CD8-positive, alpha-beta memory T cell (primary cell): Measurements from ENCODE around the gene USH1C. TPM values are rescaled to one million over a fixed set of nuclear protein-coding genes. Genes with fewer than 3 reads are reported as not detected.
A peak's percentile ranks its signal among the peaks of the same experiment; 100 is the strongest.

Experiments
- CTCF ChIA-PET: fragments of 350-600 bp; sonication (Branson Sonifier 250); formaldehyde crosslinking; loops from one replicate; lab custom pipeline; 2021; ENCODE audit warnings: antibody characterized with exemption; lab: Charles Lee
- POLR2A ChIA-PET: fragments of 350-600 bp; sonication (Branson Sonifier 250); formaldehyde crosslinking; loops from one replicate; lab custom pipeline; 2021; ENCODE audit warnings: antibody characterized with exemption; lab: Charles Lee
- DNase-seq, 5 donors: peaks; one replicate each; pipeline versions ENCODE4 v3.0.0 to v3.0.0-alpha.2; 2020 to 2022; ENCODE audit warnings: mixed read lengths in 1 of 5
- H3K27ac ChIP-seq: one replicate; pipeline ENCODE4 v1.7.0; 2013; ENCODE audit warnings: low read depth, mild to moderate bottlenecking, low read length, moderate library complexity
- H3K27me3 ChIP-seq: 2 replicates; pipeline ENCODE4 v1.7.0; 2013; ENCODE audit warnings: low read length, mild to moderate bottlenecking; ENCODE audit not compliant: insufficient read depth, poor library complexity, severe bottlenecking
- H3K36me3 ChIP-seq: 2 replicates; pipeline ENCODE4 v1.7.0; 2013; ENCODE audit warnings: mild to moderate bottlenecking, low read length, moderate library complexity; ENCODE audit not compliant: insufficient read depth
- H3K4me1 ChIP-seq: 2 replicates; pipeline ENCODE4 v1.7.0; 2013; ENCODE audit warnings: mild to moderate bottlenecking, low read length, moderate library complexity; ENCODE audit not compliant: insufficient read depth
- H3K4me3 ChIP-seq: 2 replicates; pipeline ENCODE4 v1.7.0; 2013; ENCODE audit warnings: mild to moderate bottlenecking, low read length
- H3K9me3 ChIP-seq: 2 replicates; pipeline ENCODE4 v1.7.0; 2013; ENCODE audit warnings: mild to moderate bottlenecking, low read length
- H3K27ac Mint-ChIP-seq, 8 donors: one replicate each; pipeline ENCODE4 v1.8.0; 2020 to 2021; ENCODE audit warnings: mixed read lengths in 8 of 8, mild to moderate bottlenecking in 6 of 8, inconsistent platforms in 3 of 8, moderate library complexity in 3 of 8
- H3K27me3 Mint-ChIP-seq, 2 donors: one replicate each; pipeline ENCODE4 v1.8.0; 2020 to 2021; ENCODE audit warnings: mixed read lengths in 2 of 2, mild to moderate bottlenecking in 1 of 2, moderate library complexity in 1 of 2
- H3K36me3 Mint-ChIP-seq, 3 donors: one replicate each; pipeline ENCODE4 v1.8.0; 2020 to 2021; ENCODE audit warnings: mixed read lengths in 3 of 3, inconsistent platforms in 1 of 3, mild to moderate bottlenecking in 1 of 3
- H3K4me1 Mint-ChIP-seq, 3 donors: one replicate each; pipeline ENCODE4 v1.8.0; 2020 to 2021; ENCODE audit warnings: mixed read lengths in 3 of 3, inconsistent platforms in 1 of 3, mild to moderate bottlenecking in 1 of 3
- H3K4me3 Mint-ChIP-seq, 7 donors: one replicate each; pipeline ENCODE4 v1.8.0; 2020 to 2021; ENCODE audit warnings: mixed read lengths in 7 of 7, mild to moderate bottlenecking in 6 of 7, moderate library complexity in 4 of 7, inconsistent platforms in 2 of 7
- H3K9me3 Mint-ChIP-seq, 5 donors: one replicate each; pipeline ENCODE4 v1.8.0; 2020 to 2022; ENCODE audit warnings: mixed read lengths in 5 of 5, mild to moderate bottlenecking in 3 of 5, moderate library complexity in 2 of 5, inconsistent platforms in 1 of 5
- polyA plus RNA-seq: library from polyadenylated mRNA; unstranded; fragments of 300-500 nt; fragmentation: Illumina TruSeq; gene quantifications from one replicate; pipeline ENCODE4 v1.2.3, GENCODE V29; 2021
- total RNA-seq, 2 experiments: library from RNA; stranded (reverse); gene quantifications; one replicate each; pipeline ENCODE4 v1.2.3, GENCODE V29; 2021

The USH1C gene
- total and polyA plus RNA-seq, 3 experiments from 2014 or later: not detected

GRCh38 chr11:17547932-17548331 lies 3.7 kb upstream of the USH1C start:
- H3K4me3 Mint-ChIP-seq: no peak overlapping the region
- CTCF ChIA-PET: interaction anchor here (0.7 to 1.5 kb wide), 2 partner anchors 20 to 268 kb away, joined by 4 read pairs; no protein-coding TSS in a partner anchor
- H3K4me1 Mint-ChIP-seq: peaks cover 0 to 4% (median 3%) of the 10 kb centered on the region in 3 donors
- Histone ChIP-seq H3K36me3 (no peaks in the 10 kb centered on the region), H3K4me1 (no peaks in the 10 kb centered on the region), H3K4me3 (no peak overlapping the region), H3K27ac (no peak overlapping the region), H3K9me3 (no peaks in the 10 kb centered on the region), H3K27me3 (no peaks in the 10 kb centered on the region)
- no peak overlapping the region for H3K27ac Mint-ChIP-seq
- peaks cover 12 to 51% of the 10 kb centered on the region in 2 donors for H3K27me3 Mint-ChIP-seq
- H3K9me3 Mint-ChIP-seq: no peaks in the 10 kb centered on the region
- DNase-seq: no peak
- POLR2A ChIA-PET: no interaction called here
- H3K36me3 Mint-ChIP-seq: no peaks in the 10 kb centered on the region

- ChIA-PET CTCF (interaction anchor here (1.5 kb wide), 1 partner anchor 19 kb away, joined by 4 read pairs; no protein-coding TSS in a partner anchor), POLR2A (no interaction called here)
- Histone ChIP-seq H3K9me3 (no peaks in the 10 kb centered on the region), H3K27ac (no peak within 1 kb of the TSS), H3K27me3 (no peaks in the 10 kb centered on the region), H3K36me3 (no peaks in the 10 kb centered on the region), H3K4me3 (no peak within 1 kb of the TSS), H3K4me1 (no peaks in the 10 kb centered on the region)
- DNase-seq: no peak
- Mint-ChIP-seq H3K9me3 (no peaks in the 10 kb centered on the region), H3K27ac (peak within 1 kb of the TSS in 2 of 8 donors; percentile 33 to 59), H3K4me1 (peaks cover 0 to 4% (median 3%) of the 10 kb centered on the region in 3 donors), H3K4me3 (no peak within 1 kb of the TSS), H3K27me3 (peaks cover 12 to 57% of the 10 kb centered on the region in 2 donors), H3K36me3 (no peaks in the 10 kb centered on the region)
Observed at GRCh38 chr11:17547051-17547577, 2.9 kb upstream of the USH1C start, which contains the start of gene OTOG. Gene OTOG, plus strand, starts transcription at chr11:17547259. Its CDS starts 114 bp downstream, at chr11:17547373.

GRCh38 chr11:17546240-17546639 lies 2.0 kb upstream of the USH1C start:
- ChIA-PET POLR2A (no interaction called here), CTCF (no interaction called here)
- H3K4me3 Mint-ChIP-seq: no peak overlapping the region
- H3K27me3 Mint-ChIP-seq: peaks cover 14 to 57% of the 10 kb centered on the region in 2 donors
- no peak overlapping the region for H3K4me3 ChIP-seq
- no peak overlapping the region for H3K27ac Mint-ChIP-seq
- DNase-seq: no peak
- H3K36me3 ChIP-seq: no peaks in the 10 kb centered on the region
- H3K4me1 ChIP-seq: no peaks in the 10 kb centered on the region
- H3K9me3 Mint-ChIP-seq: no peaks in the 10 kb centered on the region
- H3K9me3 ChIP-seq: no peaks in the 10 kb centered on the region
- H3K4me1 Mint-ChIP-seq: peaks cover 0 to 4% (median 3%) of the 10 kb centered on the region in 3 donors
- H3K36me3 Mint-ChIP-seq: no peaks in the 10 kb centered on the region
- no peaks in the 10 kb centered on the region for H3K27me3 ChIP-seq
- no peak overlapping the region for H3K27ac ChIP-seq

- POLR2A ChIA-PET: no interaction called here
- peaks cover 0 to 4% (median 3%) of the 10 kb centered on the region in 3 donors for H3K4me1 Mint-ChIP-seq
- no peaks in the 10 kb centered on the region for H3K4me1 ChIP-seq
- no peaks in the 10 kb centered on the region for H3K36me3 ChIP-seq
- H3K4me3 ChIP-seq: no peak overlapping the region
- no peaks in the 10 kb centered on the region for H3K36me3 Mint-ChIP-seq
- peaks cover 11 to 54% of the 10 kb centered on the region in 2 donors for H3K27me3 Mint-ChIP-seq
- CTCF ChIA-PET: no interaction called here
- H3K4me3 Mint-ChIP-seq: peak overlapping the region in 3 of 7 donors; percentile 26 to 54 (median 50)
- no peak overlapping the region for H3K27ac ChIP-seq
- no peaks in the 10 kb centered on the region for H3K9me3 ChIP-seq
- no peaks in the 10 kb centered on the region for H3K27me3 ChIP-seq
- no peaks in the 10 kb centered on the region for H3K9me3 Mint-ChIP-seq
- no peak overlapping the region for H3K27ac Mint-ChIP-seq
- DNase-seq: no peak
Observed at GRCh38 chr11:17543574-17544180, 539 bp downstream of the USH1C start.

- no peak overlapping the region for H3K27ac Mint-ChIP-seq
- POLR2A ChIA-PET: no interaction called here
- no peaks in the 10 kb centered on the region for H3K36me3 Mint-ChIP-seq
- H3K4me3 Mint-ChIP-seq: no peak overlapping the region
- Histone ChIP-seq H3K4me1 (no peaks in the 10 kb centered on the region), H3K36me3 (no peaks in the 10 kb centered on the region), H3K4me3 (no peak overlapping the region), H3K9me3 (no peaks in the 10 kb centered on the region), H3K27me3 (no peaks in the 10 kb centered on the region), H3K27ac (no peak overlapping the region)
- no peak for DNase-seq
- peaks cover 11 to 49% of the 10 kb centered on the region in 2 donors for H3K27me3 Mint-ChIP-seq
- H3K9me3 Mint-ChIP-seq: no peaks in the 10 kb centered on the region
- peaks cover 0 to 4% (median 3%) of the 10 kb centered on the region in 3 donors for H3K4me1 Mint-ChIP-seq
- CTCF ChIA-PET: no interaction called here
Observed at GRCh38 chr11:17543041-17543440, 1.2 kb downstream of the USH1C start.

- H3K36me3 Mint-ChIP-seq: no peaks in the 10 kb centered on the region
- POLR2A ChIA-PET: no interaction called here
- peaks cover 0 to 4% (median 3%) of the 10 kb centered on the region in 3 donors for H3K4me1 Mint-ChIP-seq
- Histone ChIP-seq H3K36me3 (no peaks in the 10 kb centered on the region), H3K4me1 (no peaks in the 10 kb centered on the region), H3K4me3 (no peak overlapping the region), H3K27ac (no peak overlapping the region), H3K27me3 (no peaks in the 10 kb centered on the region), H3K9me3 (no peaks in the 10 kb centered on the region)
- H3K27ac Mint-ChIP-seq: no peak overlapping the region
- peaks cover 6 to 41% of the 10 kb centered on the region in 2 donors for H3K27me3 Mint-ChIP-seq
- no peak for DNase-seq
- H3K9me3 Mint-ChIP-seq: no peaks in the 10 kb centered on the region
- CTCF ChIA-PET: no interaction called here
- peak overlapping the region in 1 of 7 donors; percentile 20 for H3K4me3 Mint-ChIP-seq
Observed at GRCh38 chr11:17542249-17542648, 2.0 kb downstream of the USH1C start.

GRCh38 chr11:17541330-17541885 lies 2.8 kb downstream of the USH1C start:
- Histone ChIP-seq H3K27me3 (no peaks in the 10 kb centered on the region), H3K9me3 (no peaks in the 10 kb centered on the region), H3K4me1 (no peaks in the 10 kb centered on the region), H3K27ac (no peak overlapping the region), H3K36me3 (no peaks in the 10 kb centered on the region), H3K4me3 (no peak overlapping the region)
- H3K27ac Mint-ChIP-seq: no peak overlapping the region
- H3K9me3 Mint-ChIP-seq: no peaks in the 10 kb centered on the region
- POLR2A ChIA-PET: no interaction called here
- no peaks in the 10 kb centered on the region for H3K36me3 Mint-ChIP-seq
- H3K4me3 Mint-ChIP-seq: no peak overlapping the region
- H3K27me3 Mint-ChIP-seq: peaks cover 6 to 32% of the 10 kb centered on the region in 2 donors
- CTCF ChIA-PET: no interaction called here
- peaks cover 0 to 4% (median 3%) of the 10 kb centered on the region in 3 donors for H3K4me1 Mint-ChIP-seq
- DNase-seq: no peak

GRCh38 chr11:17540807-17541206 lies 3.4 kb downstream of the USH1C start:
- no peaks in the 10 kb centered on the region for H3K36me3 ChIP-seq
- H3K27me3 Mint-ChIP-seq: peaks cover 6 to 26% of the 10 kb centered on the region in 2 donors
- DNase-seq: no peak
- H3K9me3 Mint-ChIP-seq: no peaks in the 10 kb centered on the region
- no peaks in the 10 kb centered on the region for H3K9me3 ChIP-seq
- ChIA-PET CTCF (no interaction called here), POLR2A (no interaction called here)
- H3K27me3 ChIP-seq: no peaks in the 10 kb centered on the region
- no peak overlapping the region for H3K27ac ChIP-seq
- H3K27ac Mint-ChIP-seq: no peak overlapping the region
- H3K4me1 Mint-ChIP-seq: peaks cover 0 to 4% (median 3%) of the 10 kb centered on the region in 3 donors
- no peak overlapping the region for H3K4me3 ChIP-seq
- no peaks in the 10 kb centered on the region for H3K4me1 ChIP-seq
- H3K36me3 Mint-ChIP-seq: no peaks in the 10 kb centered on the region
- no peak overlapping the region for H3K4me3 Mint-ChIP-seq
